CD4-positive, alpha-beta T cell treated with Interleukin-17A for 4 hours (primary cell): ENCODE measurements around the gene KRT75.

Experiments
- DNase-seq: peaks from one replicate; pipeline ENCODE4 v3.0.0-alpha.2; 2020; ENCODE audit warnings: mixed read lengths

Gene KRT75

DNA sequence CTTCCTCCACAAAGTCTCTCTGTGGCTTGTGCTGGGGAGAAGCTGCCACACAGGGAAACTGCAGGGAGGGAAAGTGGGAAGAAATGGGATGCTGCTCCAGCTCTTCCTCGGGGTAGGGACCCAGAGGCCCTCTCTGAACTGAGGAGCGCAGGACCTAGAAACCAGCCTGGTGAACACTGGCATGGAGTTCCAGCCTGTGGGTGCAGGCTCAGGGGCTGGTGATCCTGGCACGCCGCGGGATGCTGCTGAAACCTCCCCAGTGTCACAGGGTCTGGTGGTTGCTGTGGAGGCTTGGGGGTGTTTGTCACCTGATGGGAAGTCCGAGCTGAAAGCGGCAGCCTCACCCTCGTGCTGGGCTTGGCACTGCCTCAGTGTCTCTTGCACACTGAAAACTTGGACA, 5.2 kb upstream of the KRT75 start:
- no peak for DNase-seq

- DNase-seq: no peak
These were observed 4.4 kb upstream of the KRT75 start for GRCh38 chr12:52438305-52439301.

GRCh38 chr12:52437508-52437907, 3.3 kb upstream of the KRT75 start:
- no peak for DNase-seq

DNA sequence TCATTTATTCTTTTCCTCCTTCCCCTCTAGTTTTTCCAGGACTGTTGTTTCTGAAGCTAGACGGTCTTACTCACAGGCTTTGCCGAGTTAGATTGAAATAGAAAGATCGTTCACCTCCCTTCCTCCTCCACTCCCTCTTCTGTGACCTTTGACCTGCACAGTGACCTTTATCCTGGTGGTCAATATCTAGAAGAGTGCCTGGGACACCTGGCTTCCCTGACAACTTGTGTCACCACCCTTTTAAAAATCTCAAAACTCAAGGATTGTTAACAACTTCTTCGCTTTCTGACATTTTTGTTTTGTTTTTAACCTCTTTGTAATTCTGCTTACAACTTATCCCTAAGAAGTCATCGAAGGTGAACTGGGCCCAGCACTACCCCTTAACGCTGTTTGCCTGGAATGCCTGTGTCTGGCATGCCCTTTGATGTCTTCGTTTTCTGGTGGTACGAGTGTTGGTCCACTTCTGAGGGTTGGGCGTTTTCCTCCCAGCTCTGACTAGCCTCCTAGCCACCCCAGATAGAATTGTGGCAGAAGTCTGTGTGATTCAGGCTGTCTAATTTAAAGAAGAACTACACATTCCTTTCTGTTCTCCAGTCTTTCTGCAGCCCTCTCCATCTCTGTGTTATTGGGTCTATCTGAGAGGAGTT, 2.8 kb upstream of the KRT75 start:
- DNase-seq: no peak

DNA sequence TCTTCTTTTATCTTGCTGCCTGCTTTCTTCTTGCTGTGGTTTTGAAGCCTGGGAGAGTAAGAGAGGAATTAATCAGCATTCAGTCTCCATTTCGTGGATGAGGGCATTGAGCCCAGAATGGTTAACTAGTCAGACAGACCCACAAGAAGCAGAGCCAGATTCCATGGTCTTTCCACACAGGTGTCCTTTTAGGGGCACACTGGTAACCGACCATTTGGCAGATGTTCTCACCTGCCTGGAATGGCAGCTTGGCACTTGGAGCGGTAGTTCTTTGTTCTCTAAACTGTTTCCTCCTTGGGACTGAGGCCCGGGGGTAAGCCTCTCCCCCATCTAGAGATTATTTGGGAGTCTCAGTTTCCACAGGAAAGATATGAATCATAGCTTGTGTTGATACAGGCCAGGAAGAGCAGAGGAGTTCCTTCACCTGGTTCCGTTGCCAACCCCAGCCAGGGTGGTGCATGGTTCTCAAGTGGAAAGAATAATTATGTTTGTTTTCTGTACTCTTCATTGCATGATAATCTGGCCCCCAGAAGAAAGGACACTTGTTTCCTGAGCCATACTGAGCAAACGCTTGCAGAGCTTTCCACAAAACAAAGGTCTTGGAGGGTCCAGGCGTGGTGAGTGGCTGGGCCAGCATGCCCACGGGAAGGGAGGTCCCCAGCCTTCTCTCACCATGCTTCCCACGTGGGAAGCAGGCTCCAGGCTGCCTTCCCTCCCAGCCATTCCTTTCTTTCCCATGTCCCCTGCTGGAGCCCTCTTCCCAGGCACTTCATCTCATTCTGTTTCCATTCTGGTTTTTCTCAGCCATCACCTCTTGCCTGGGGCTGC, 2.0 kb upstream of the KRT75 start:
- no peak for DNase-seq

DNA sequence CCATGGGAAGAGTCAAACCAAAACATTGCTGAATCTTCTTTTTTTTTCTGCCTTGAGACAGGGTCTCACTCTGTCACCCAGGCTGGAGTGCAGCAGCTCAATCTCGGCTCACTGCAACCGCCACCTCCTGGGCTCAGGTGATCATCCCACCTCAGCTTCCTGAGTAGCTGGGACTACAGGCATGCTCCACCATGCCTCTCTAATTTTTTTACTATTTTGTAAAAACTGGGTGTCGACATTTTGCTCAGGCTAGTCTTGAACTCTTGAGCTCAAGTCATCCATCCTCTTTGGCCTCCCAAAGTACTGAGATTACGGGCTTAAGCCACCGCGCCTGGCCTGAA, 1.5 kb upstream of the KRT75 start:
- DNase-seq: no peak

- no peak for DNase-seq
These were observed 774 bp upstream of the KRT75 start for GRCh38 chr12:52434760-52435530.

- no peak for DNase-seq
These were observed 580 bp downstream of the KRT75 start for GRCh38 chr12:52433501-52434080.

DNA sequence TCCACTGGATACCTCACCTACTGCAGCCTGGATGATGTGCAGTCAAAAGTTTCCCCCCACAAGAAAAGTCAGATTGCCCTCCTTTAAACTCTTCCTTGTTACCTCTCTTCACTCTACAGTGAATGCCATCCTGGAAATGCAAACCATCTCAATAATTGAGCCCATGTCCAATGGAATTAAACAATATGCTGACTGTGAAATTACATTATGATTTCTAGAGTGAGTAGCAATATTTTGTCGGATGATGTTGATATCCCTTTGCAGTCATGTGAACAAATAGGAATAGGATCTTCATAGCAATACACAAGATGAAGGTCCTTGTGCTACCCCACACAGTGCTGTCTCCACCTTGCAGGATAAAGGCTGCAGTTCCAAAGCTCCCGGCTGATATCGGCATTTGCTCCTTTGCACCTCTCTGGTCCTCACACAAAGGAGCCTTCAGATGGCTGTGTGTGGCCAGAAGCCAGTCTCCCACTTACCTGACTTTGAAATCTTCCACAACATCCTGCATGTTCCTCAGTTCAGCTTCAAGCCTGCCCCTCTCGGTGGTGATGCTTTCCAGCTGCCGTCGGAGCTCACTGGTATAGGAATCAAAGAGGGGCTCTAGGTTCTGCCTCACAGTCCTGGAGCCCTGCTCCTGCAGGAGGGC, 1.5 kb downstream of the KRT75 start:
- DNase-seq: no peak

- no peak for DNase-seq
These were observed 6.0 kb downstream of the KRT75 start for GRCh38 chr12:52428121-52428520.

- DNase-seq: no peak
These were observed 7.1 kb downstream of the KRT75 start for GRCh38 chr12:52427083-52427482.

DNA sequence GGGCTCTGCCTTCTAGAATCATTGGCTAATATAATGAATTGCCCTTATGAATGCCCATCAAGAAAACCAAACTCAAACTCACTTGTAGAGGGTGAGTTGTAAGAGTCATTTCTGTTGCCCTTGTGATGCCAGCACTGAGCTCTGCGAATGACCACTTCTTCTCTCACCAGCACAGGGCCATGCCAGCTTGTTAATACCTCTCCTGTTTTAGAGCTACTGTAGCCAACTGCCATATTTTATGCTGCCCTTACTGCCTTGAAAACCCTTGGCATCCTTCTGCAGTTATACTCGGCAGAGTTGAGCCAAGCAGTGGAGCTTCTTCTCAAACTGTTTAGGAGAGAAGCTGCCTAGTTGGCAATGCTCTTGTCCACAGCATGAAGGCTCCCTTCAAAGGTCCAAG, 8.1 kb downstream of the KRT75 start:
- no peak for DNase-seq

- no peak for DNase-seq
These were observed 8.7 kb downstream of the KRT75 start for GRCh38 chr12:52425466-52425865.

GRCh38 chr12:52423661-52424500, 10.3 kb downstream of the KRT75 start:
- no peak for DNase-seq

DNA sequence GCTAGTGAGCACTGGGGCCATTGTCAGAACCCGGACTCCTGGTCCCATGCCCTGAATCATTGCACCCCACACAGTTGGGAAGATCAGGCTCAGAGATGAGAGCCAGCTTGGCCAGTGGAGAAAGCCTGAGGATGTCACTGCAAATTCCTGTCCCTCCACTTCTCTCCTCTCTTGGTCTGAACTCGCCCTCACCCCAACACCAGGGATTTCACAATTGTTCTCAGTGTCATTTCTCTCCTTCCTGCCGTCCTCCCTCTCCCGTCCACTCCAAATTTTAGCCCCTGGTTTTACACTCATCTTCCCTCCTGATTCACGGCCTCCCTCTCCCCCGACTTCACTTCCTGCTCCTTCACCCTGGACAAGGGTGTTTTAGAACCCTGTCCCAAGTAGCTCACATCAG, 11.1 kb downstream of the KRT75 start:
- no peak for DNase-seq

GRCh38 chr12:52419656-52420055, 14.5 kb downstream of the KRT75 start:
- DNase-seq: no peak

DNA sequence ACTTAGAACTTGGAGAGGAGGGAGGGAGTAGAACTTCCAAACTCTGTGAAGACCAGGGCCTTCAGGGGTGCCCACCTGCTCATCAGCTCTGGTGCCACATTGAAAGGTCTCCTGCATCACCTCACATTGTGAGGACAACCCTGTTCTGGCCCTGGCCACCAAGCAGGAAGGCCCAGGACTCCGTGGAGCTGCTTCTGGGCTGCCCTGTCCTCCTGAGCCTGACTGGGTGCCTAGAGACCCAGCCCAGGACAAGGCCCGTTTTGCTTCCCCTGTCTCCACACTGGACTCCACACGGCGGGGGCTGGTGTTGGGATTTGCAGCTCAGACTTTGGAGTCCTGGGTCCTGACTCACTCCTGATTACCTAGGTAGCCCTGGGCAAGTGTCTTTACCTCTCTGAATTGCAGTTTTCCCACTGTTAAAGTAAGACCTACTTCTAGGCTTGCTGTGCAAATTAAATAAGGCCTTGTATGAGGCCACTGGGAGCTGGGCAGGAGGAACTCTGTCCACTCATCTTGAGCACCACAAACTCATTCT, 15.5 kb downstream of the KRT75 start:
- DNase-seq: no peak

GRCh38 chr12:52417740-52418139, 16.4 kb downstream of the KRT75 start:
- no peak for DNase-seq

GRCh38 chr12:52416795-52417194, 17.4 kb downstream of the KRT75 start:
- no peak for DNase-seq
